Measurements from ENCODE around the gene DOCK10.
A peak's percentile ranks its signal among the peaks of the same experiment; 100 is the strongest.

Gene DOCK10

GRCh38 chr2:224851811-224852210 lies 190.5 kb downstream of the DOCK10 start:
- no peak for TF ChIP-seq TCF12 (IDR thresholded peaks at IDR 0.05; ENCODE audit: low read depth)
- no peak for TF ChIP-seq CREB1 (IDR thresholded peaks at IDR 0.05; ENCODE audit: low read depth)
- TF ChIP-seq RAD21 (IDR thresholded peaks at IDR 0.05; ENCODE audit: low read depth) = no peak
- TF ChIP-seq EP300 (IDR thresholded peaks at IDR 0.05; ENCODE audit: borderline replicate concordance) = no peak
- no peak for TF ChIP-seq CEBPB (IDR thresholded peaks at IDR 0.05)
- no peak for TF ChIP-seq TEAD4 (IDR thresholded peaks at IDR 0.05)
- TF ChIP-seq EGR1 (IDR thresholded peaks at IDR 0.05) = no peak
- TF ChIP-seq REST (IDR thresholded peaks at IDR 0.05; ENCODE audit: low read depth) = no peak
- TF ChIP-seq NFIC (IDR thresholded peaks at IDR 0.05) = no peak
- no peak for TF ChIP-seq MAX (IDR thresholded peaks at IDR 0.05)
- no peak for TF ChIP-seq USF1 (IDR thresholded peaks at IDR 0.05)
- TF ChIP-seq TAF1 (IDR thresholded peaks at IDR 0.05; ENCODE audit: low read depth) = no peak
- TF ChIP-seq YY1 (IDR thresholded peaks at IDR 0.05; ENCODE audit: low read depth) = no peak
- TF ChIP-seq FOXM1 (IDR thresholded peaks at IDR 0.05; ENCODE audit: borderline replicate concordance, low read depth) = no peak

GRCh38 chr2:224850081-224850480 lies 192.2 kb downstream of the DOCK10 start:
- TF ChIP-seq RAD21 (IDR thresholded peaks at IDR 0.05; ENCODE audit: low read depth) = no peak

- TF ChIP-seq CREB1 (IDR thresholded peaks at IDR 0.05; ENCODE audit: low read depth) (no peak), MAX (IDR thresholded peaks at IDR 0.05) (no peak), TEAD4 (IDR thresholded peaks at IDR 0.05) (no peak), YY1 (IDR thresholded peaks at IDR 0.05; ENCODE audit: low read depth) (no peak), TAF1 (IDR thresholded peaks at IDR 0.05; ENCODE audit: low read depth) (no peak)
Measured at GRCh38 chr2:224849264-224849663, 193.0 kb downstream of the DOCK10 start.

- TF ChIP-seq NFIC (IDR thresholded peaks at IDR 0.05) = peak; percentile 94
- TF ChIP-seq CREB1 (IDR thresholded peaks at IDR 0.05; ENCODE audit: low read depth) = no peak
- no peak for TF ChIP-seq YY1 (IDR thresholded peaks at IDR 0.05; ENCODE audit: low read depth)
- no peak for TF ChIP-seq CEBPB (IDR thresholded peaks at IDR 0.05)
- no peak for TF ChIP-seq RAD21 (IDR thresholded peaks at IDR 0.05; ENCODE audit: low read depth)
- peak; percentile 86 for TF ChIP-seq TEAD4 (IDR thresholded peaks at IDR 0.05)
- TF ChIP-seq MAX (IDR thresholded peaks at IDR 0.05) = no peak
- TF ChIP-seq ZBTB7A (IDR thresholded peaks at IDR 0.05; ENCODE audit: low read depth) = no peak
- TF ChIP-seq EP300 (IDR thresholded peaks at IDR 0.05; ENCODE audit: borderline replicate concordance) = no peak
- 0 out of 2 replicates have a peak, but pooled peaks have one; percentile 8 for TF ChIP-seq USF1 (IDR thresholded peaks at IDR 0.05)
- no peak for TF ChIP-seq TAF1 (IDR thresholded peaks at IDR 0.05; ENCODE audit: low read depth)
- no peak for TF ChIP-seq EGR1 (IDR thresholded peaks at IDR 0.05)
- TF ChIP-seq FOXM1 (IDR thresholded peaks at IDR 0.05; ENCODE audit: borderline replicate concordance, low read depth) = no peak
- TF ChIP-seq TCF12 (IDR thresholded peaks at IDR 0.05; ENCODE audit: low read depth) = no peak
- TF ChIP-seq REST (IDR thresholded peaks at IDR 0.05; ENCODE audit: low read depth) = no peak
Measured at GRCh38 chr2:224847961-224848850, 194.1 kb downstream of the DOCK10 start.

GRCh38 chr2:224847381-224847780 lies 194.9 kb downstream of the DOCK10 start:
- TF ChIP-seq EP300 (IDR thresholded peaks at IDR 0.05; ENCODE audit: borderline replicate concordance) (no peak), TAF1 (IDR thresholded peaks at IDR 0.05; ENCODE audit: low read depth) (no peak), FOXM1 (IDR thresholded peaks at IDR 0.05; ENCODE audit: borderline replicate concordance, low read depth) (no peak), ZBTB7A (IDR thresholded peaks at IDR 0.05; ENCODE audit: low read depth) (no peak), REST (IDR thresholded peaks at IDR 0.05; ENCODE audit: low read depth) (no peak), TCF12 (IDR thresholded peaks at IDR 0.05; ENCODE audit: low read depth) (no peak), NFIC (IDR thresholded peaks at IDR 0.05) (no peak)

Data from Ishikawa (cell line).